Hematopoietic multipotent progenitor cell treated with erythropoietin and hydrocortisone succinate and interleukin-3 and kit ligand, for 8 days (in vitro differentiated cells): ENCODE measurements around the gene TNFRSF8.
A peak's percentile ranks its signal among the peaks of the same experiment; 100 is the strongest.

Source experiments
- DNase-seq: peaks from one replicate; pipeline ENCODE4 v3.0.0-alpha.2; 2015

TNFRSF8 gene

GRCh38 chr1:12064073-12064969, 1.2 kb downstream of the TNFRSF8 start:
- no peak for DNase-seq

DNA sequence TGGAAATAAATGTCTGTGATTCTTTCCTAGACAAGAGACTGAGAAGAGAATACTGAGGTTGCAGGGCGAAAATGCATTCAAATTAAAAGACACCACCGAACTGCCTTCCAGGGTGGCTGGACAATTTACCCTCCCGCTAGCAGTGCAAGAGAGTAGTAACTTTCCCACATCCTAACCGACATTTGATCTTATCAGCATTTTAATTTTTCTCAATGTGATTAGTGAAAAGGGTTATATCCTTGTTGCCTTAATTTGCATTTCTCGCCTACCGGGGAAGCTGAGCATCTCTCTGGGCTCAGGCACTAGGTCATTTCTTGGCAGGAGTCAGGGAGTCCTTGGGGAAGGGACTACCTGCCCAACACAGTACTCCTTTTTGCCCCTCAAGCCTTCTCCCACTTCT, 2.8 kb downstream of the TNFRSF8 start:
- DNase-seq, result peak; percentile 22

GRCh38 chr1:12067900-12068821, 5.1 kb downstream of the TNFRSF8 start:
- no peak for DNase-seq

GRCh38 chr1:12069623-12070244, 6.6 kb downstream of the TNFRSF8 start:
- no peak for DNase-seq

- DNase-seq, result no peak
Observed at GRCh38 chr1:12071892-12072291, 8.8 kb downstream of the TNFRSF8 start.

- no peak for DNase-seq
Observed at GRCh38 chr1:12072741-12073140, 9.6 kb downstream of the TNFRSF8 start.

GRCh38 chr1:12073796-12074195, 10.7 kb downstream of the TNFRSF8 start:
- DNase-seq, result no peak

DNA sequence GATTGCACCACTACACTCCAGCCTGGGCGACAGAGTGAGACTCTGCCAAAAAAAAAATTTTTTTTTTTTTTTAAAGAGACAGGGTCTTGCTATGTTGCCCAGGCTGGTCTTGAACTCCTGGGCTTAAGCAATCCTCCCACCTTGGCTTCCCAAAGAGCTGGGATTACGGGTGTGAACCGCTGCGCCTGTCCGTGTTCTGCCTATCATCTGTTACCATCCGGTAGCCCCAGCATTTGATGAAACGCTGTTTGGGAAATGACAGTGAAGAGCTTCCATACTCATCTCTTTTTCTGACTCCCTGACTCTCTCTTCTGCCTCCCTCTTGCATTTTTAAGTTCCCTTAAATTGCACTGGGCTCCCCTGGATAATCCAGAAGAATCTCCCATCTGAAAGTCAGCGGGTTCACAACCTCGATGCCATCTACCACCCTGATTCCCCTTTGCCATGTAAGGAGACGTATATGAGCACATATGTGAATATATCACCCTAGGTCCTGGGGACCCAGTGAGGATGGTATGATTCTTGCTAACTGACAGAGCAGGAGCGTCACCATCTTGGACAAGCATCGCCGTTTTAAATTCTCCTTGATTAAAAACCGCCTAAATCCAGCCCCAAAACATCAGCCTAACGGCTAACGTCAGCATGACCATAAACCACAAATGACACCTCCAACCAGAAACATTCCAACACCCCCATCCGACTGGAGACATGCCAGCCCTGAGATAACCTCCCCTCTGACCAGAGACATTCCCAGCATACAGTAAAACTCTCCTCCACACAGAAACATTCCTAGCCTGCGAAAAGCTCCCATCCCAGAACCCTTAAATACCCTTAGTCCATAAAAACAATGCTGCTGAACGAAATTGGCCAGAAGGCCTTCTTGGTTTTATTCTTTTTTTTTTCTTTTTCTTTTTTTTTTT, 12.4 kb downstream of the TNFRSF8 start:
- DNase-seq, result peak; percentile 44

GRCh38 chr1:12076425-12077005, 13.4 kb downstream of the TNFRSF8 start:
- DNase-seq, result no peak

GRCh38 chr1:12078575-12078937, 15.5 kb downstream of the TNFRSF8 start:
- no peak for DNase-seq

- DNase-seq, result peak; percentile 51
Observed at GRCh38 chr1:12078938-12079861, 16.1 kb downstream of the TNFRSF8 start.

- DNase-seq, result no peak
Observed at GRCh38 chr1:12080156-12080555, 17.1 kb downstream of the TNFRSF8 start.

- no peak for DNase-seq
Observed at GRCh38 chr1:12080773-12081556, 17.9 kb downstream of the TNFRSF8 start.

DNA sequence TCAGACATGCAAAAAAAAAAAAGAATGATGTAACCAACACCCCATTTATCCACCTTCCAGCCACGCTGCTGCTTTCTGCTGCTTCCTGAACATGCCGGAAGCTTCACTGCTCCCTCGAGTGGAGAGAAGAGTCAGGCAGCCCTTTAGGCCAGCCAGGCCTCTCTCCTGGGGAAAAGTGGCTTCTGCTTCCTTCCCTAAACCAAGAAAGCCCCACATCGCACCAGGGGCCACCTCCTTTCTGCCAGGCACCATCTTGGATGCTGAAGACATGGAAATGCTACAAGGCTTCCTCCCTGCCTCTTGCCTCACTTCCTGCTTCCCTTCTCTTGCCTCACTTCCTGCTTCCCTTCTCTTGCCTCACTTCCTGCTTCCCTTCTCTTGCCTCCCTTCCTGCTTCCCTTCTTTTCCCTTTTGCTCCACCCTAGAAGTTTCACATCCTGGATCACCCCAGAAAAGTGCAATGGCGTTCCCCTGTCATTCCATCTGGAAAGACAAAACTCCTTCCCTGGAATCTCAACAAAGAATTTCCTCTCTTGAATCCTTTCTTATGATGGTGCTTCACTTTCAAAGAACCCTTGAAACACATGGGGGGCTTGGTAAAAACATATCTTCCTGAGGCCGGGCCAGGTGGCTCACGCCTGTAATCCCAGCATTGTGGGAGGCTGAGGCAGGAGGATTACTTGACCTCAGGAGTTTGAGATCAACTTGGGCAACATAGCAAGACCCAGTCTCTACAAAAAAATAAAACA, 18.7 kb downstream of the TNFRSF8 start:
- DNase-seq, result no peak

- peak; percentile 23 for DNase-seq
Observed at GRCh38 chr1:12082988-12083387, 19.9 kb downstream of the TNFRSF8 start.

GRCh38 chr1:12083766-12084165, 20.7 kb downstream of the TNFRSF8 start:
- no peak for DNase-seq

DNA sequence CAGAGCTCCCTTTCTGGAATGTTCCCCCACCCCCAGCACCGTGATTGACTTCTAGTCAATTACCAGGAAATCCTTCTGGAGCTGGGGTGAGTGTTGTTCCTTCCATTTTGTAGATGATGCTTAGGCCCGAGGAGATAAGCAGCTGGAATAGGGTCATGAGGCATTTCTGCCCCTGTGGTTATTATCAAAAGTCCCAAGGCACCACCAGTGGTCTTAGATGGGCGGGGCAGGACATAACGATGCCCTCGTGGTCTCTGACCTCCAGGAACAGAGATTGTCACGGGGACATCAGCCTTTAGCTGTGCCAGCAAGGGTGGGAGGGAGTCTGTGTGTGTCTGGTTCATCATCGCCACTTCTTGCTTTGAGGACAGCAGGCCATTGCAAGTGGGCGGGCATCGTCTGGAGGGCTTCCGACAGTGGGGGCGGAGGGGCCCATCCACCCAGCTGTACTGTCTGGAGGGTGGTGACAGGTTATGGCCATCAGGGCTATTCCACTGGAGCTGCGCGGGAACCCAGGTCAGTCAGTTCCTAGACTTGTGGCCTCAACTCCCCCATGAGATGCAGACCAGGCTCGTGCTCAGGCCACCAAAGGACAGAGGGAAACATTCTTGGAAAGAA, 22.6 kb downstream of the TNFRSF8 start:
- peak; percentile 93 for DNase-seq

- no peak for DNase-seq
Observed at GRCh38 chr1:12087797-12088314, 24.8 kb downstream of the TNFRSF8 start.
